ENCODE data around the gene R3HDM4. TPM values are rescaled to one million over a fixed set of nuclear protein-coding genes. Genes with fewer than 3 reads are reported as not detected.

R3HDM4 gene
- polyA plus RNA-seq, 4 donors: 29.5 to 52.7 (median 42.3) TPM

GRCh38 chr19:938233-938923 is 25.4 kb upstream of the R3HDM4 start:
- peaks cover 0 to 46% (median 0%) of the 10 kb centered on the region in 3 donors for H3K4me1 ChIP-seq (ENCODE audit: control insufficient read depth in 3 of 3, insufficient read depth in 2 of 3, low read depth in 1 of 3, low read length in 2 of 3)
- FAIRE-seq: no peak

GRCh38 chr19:937259-937694 is 24.3 kb upstream of the R3HDM4 start:
- peaks cover 0 to 4% of the 10 kb centered on the region in 2 donors for H3K9me3 ChIP-seq (ENCODE audit: control insufficient read depth in 2 of 2, insufficient read depth in 1 of 2, low read depth in 1 of 2, low read length in 1 of 2)
- DNase-seq: peak in 1 of 2 donors; percentile 37
- H3K4me3 ChIP-seq (ENCODE audit: low read depth in 1 of 3, low read length in 3 of 3): no peak overlapping the region
- WGBS, 3 donors: 75 to 84% (median 78%) methylated on average over 16 of the region's 16 CpGs
- no peak for FAIRE-seq
- H3K4me1 ChIP-seq (ENCODE audit: control insufficient read depth in 3 of 3, insufficient read depth in 2 of 3, low read depth in 1 of 3, low read length in 2 of 3): peaks cover 0 to 53% (median 6%) of the 10 kb centered on the region in 3 donors
- peaks cover 0 to 97% (median 0%) of the 10 kb centered on the region in 3 donors for H3K36me3 ChIP-seq (ENCODE audit: control insufficient read depth in 3 of 3, insufficient read depth in 2 of 3, low read depth in 1 of 3, low read length in 3 of 3)
- no peak overlapping the region for H3K27ac ChIP-seq (ENCODE audit: low read depth in 1 of 3, low read length in 2 of 3)
- H3K27me3 ChIP-seq (ENCODE audit: control insufficient read depth in 3 of 3, insufficient read depth in 3 of 3, low read length in 3 of 3): no peaks in the 10 kb centered on the region

More at GRCh38 chr19:938233-938923, 25.4 kb upstream of the R3HDM4 start:
- DNase-seq: peak in 1 of 2 donors; percentile 44
- 78 to 86% (median 82%) methylated on average over 23 of the region's 23 CpGs for WGBS, 3 donors
- Histone ChIP-seq H3K36me3 (ENCODE audit: control insufficient read depth in 3 of 3, insufficient read depth in 2 of 3, low read depth in 1 of 3, low read length in 3 of 3) (peaks cover 0 to 97% (median 0%) of the 10 kb centered on the region in 3 donors), H3K27me3 (ENCODE audit: control insufficient read depth in 3 of 3, insufficient read depth in 3 of 3, low read length in 3 of 3) (no peaks in the 10 kb centered on the region), H3K9me3 (ENCODE audit: control insufficient read depth in 2 of 2, insufficient read depth in 1 of 2, low read depth in 1 of 2, low read length in 1 of 2) (peaks cover 0 to 5% of the 10 kb centered on the region in 2 donors), H3K4me3 (ENCODE audit: low read depth in 1 of 3, low read length in 3 of 3) (no peak overlapping the region), H3K27ac (ENCODE audit: low read depth in 1 of 3, low read length in 2 of 3) (peak overlapping the region in 1 of 3 donors; percentile 50)

GRCh38 chr19:936175-936546 is 23.1 kb upstream of the R3HDM4 start:
- Histone ChIP-seq H3K27me3 (ENCODE audit: control insufficient read depth in 3 of 3, insufficient read depth in 3 of 3, low read length in 3 of 3) (no peaks in the 10 kb centered on the region), H3K9me3 (ENCODE audit: control insufficient read depth in 2 of 2, insufficient read depth in 1 of 2, low read depth in 1 of 2, low read length in 1 of 2) (peaks cover 0 to 4% of the 10 kb centered on the region in 2 donors), H3K36me3 (ENCODE audit: control insufficient read depth in 3 of 3, insufficient read depth in 2 of 3, low read depth in 1 of 3, low read length in 3 of 3) (peaks cover 0 to 97% (median 0%) of the 10 kb centered on the region in 3 donors), H3K27ac (ENCODE audit: low read depth in 1 of 3, low read length in 2 of 3) (no peak overlapping the region), H3K4me1 (ENCODE audit: control insufficient read depth in 3 of 3, insufficient read depth in 2 of 3, low read depth in 1 of 3, low read length in 2 of 3) (peaks cover 0 to 59% (median 6%) of the 10 kb centered on the region in 3 donors), H3K4me3 (ENCODE audit: low read depth in 1 of 3, low read length in 3 of 3) (no peak overlapping the region)
- 96 to 97% (median 97%) methylated on average over 10 of the region's 10 CpGs for WGBS, 3 donors
- DNase-seq (no peak), FAIRE-seq (no peak)

DNA sequence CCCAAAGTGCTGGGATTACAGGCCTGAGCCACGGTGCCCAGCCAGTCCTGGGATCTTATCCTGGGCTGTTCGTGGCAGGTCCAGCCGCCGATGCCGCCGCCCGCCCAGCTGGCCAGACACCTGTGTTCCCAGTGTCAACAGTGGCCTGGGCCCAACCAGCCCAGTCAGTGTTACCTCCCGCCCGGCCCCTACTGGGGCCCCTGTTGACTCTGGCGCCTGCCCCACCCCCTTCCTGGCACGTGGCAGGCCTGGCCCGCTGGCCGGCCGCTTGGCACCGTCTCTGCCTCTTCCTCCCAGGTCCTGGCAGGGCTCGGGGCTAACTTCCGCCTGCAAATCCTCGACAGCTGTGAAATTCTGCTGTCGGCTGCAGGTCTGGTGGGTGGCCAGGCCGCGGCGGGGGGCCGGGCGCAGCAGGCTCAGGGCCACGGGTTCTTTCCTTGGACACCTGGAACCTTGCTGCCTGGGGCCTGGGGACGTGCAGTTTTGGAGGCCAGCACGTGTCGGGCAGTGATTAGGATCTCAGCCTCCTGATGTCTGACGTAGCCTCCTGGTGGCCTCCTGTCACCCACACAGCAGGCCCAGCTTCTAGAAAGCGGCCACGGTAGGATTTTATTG is 22.0 kb upstream of the R3HDM4 start:
- no peak for FAIRE-seq
- peaks cover 0 to 59% (median 6%) of the 10 kb centered on the region in 3 donors for H3K4me1 ChIP-seq (ENCODE audit: control insufficient read depth in 3 of 3, insufficient read depth in 2 of 3, low read depth in 1 of 3, low read length in 2 of 3)
- peak; percentile 57 to 87 for DNase-seq
- peak overlapping the region in 2 of 3 donors; percentile 53 to 83 for H3K27ac ChIP-seq (ENCODE audit: low read depth in 1 of 3, low read length in 2 of 3)
- peaks cover 0 to 4% of the 10 kb centered on the region in 2 donors for H3K9me3 ChIP-seq (ENCODE audit: control insufficient read depth in 2 of 2, insufficient read depth in 1 of 2, low read depth in 1 of 2, low read length in 1 of 2)
- H3K36me3 ChIP-seq (ENCODE audit: control insufficient read depth in 3 of 3, insufficient read depth in 2 of 3, low read depth in 1 of 3, low read length in 3 of 3): peaks cover 0 to 98% (median 0%) of the 10 kb centered on the region in 3 donors
- WGBS, 3 donors: 17 to 28% (median 23%) methylated on average over 31 of the region's 31 CpGs
- H3K4me3 ChIP-seq (ENCODE audit: low read depth in 1 of 3, low read length in 3 of 3): no peak overlapping the region
- H3K27me3 ChIP-seq (ENCODE audit: control insufficient read depth in 3 of 3, insufficient read depth in 3 of 3, low read length in 3 of 3): no peaks in the 10 kb centered on the region

GRCh38 chr19:934197-934840 is 21.3 kb upstream of the R3HDM4 start:
- no peaks in the 10 kb centered on the region for H3K27me3 ChIP-seq (ENCODE audit: control insufficient read depth in 3 of 3, insufficient read depth in 3 of 3, low read length in 3 of 3)
- H3K4me1 ChIP-seq (ENCODE audit: control insufficient read depth in 3 of 3, insufficient read depth in 2 of 3, low read depth in 1 of 3, low read length in 2 of 3): peaks cover 0 to 56% (median 6%) of the 10 kb centered on the region in 3 donors
- H3K36me3 ChIP-seq (ENCODE audit: control insufficient read depth in 3 of 3, insufficient read depth in 2 of 3, low read depth in 1 of 3, low read length in 3 of 3): peaks cover 0 to 98% (median 0%) of the 10 kb centered on the region in 3 donors
- H3K4me3 ChIP-seq (ENCODE audit: low read depth in 1 of 3, low read length in 3 of 3): peak overlapping the region in 1 of 3 donors; percentile 14
- H3K27ac ChIP-seq (ENCODE audit: low read depth in 1 of 3, low read length in 2 of 3): peak overlapping the region in 1 of 3 donors; percentile 83
- no peak for FAIRE-seq
- peaks cover 0 to 4% of the 10 kb centered on the region in 2 donors for H3K9me3 ChIP-seq (ENCODE audit: control insufficient read depth in 2 of 2, insufficient read depth in 1 of 2, low read depth in 1 of 2, low read length in 1 of 2)
- WGBS, 3 donors: 76 to 82% (median 81%) methylated on average over 26 to 29 of the region's 29 CpGs
- DNase-seq: peak in 1 of 2 donors; percentile 24

- 53 to 82% (median 75%) methylated on average over 12 to 14 of the region's 14 CpGs for WGBS, 3 donors
- no peak for DNase-seq
- Histone ChIP-seq H3K4me3 (ENCODE audit: low read depth in 1 of 3, low read length in 3 of 3) (peak overlapping the region in 1 of 3 donors; percentile 37), H3K36me3 (ENCODE audit: control insufficient read depth in 3 of 3, insufficient read depth in 2 of 3, low read depth in 1 of 3, low read length in 3 of 3) (peaks cover 0 to 97% (median 0%) of the 10 kb centered on the region in 3 donors), H3K27me3 (ENCODE audit: control insufficient read depth in 3 of 3, insufficient read depth in 3 of 3, low read length in 3 of 3) (no peaks in the 10 kb centered on the region), H3K4me1 (ENCODE audit: control insufficient read depth in 3 of 3, insufficient read depth in 2 of 3, low read depth in 1 of 3, low read length in 2 of 3) (peaks cover 0 to 53% (median 6%) of the 10 kb centered on the region in 3 donors), H3K27ac (ENCODE audit: low read depth in 1 of 3, low read length in 2 of 3) (peak overlapping the region in 1 of 3 donors; percentile 83), H3K9me3 (ENCODE audit: control insufficient read depth in 2 of 2, insufficient read depth in 1 of 2, low read depth in 1 of 2, low read length in 1 of 2) (peaks cover 0 to 4% of the 10 kb centered on the region in 2 donors)
- no peak for FAIRE-seq
Observed at GRCh38 chr19:933553-933882, 20.5 kb upstream of the R3HDM4 start.

GRCh38 chr19:932648-933552 is 19.9 kb upstream of the R3HDM4 start:
- Histone ChIP-seq H3K27ac (ENCODE audit: low read depth in 1 of 3, low read length in 2 of 3) (peak overlapping the region in 2 of 3 donors; percentile 5 to 83), H3K36me3 (ENCODE audit: control insufficient read depth in 3 of 3, insufficient read depth in 2 of 3, low read depth in 1 of 3, low read length in 3 of 3) (peaks cover 0 to 97% (median 0%) of the 10 kb centered on the region in 3 donors), H3K4me1 (ENCODE audit: control insufficient read depth in 3 of 3, insufficient read depth in 2 of 3, low read depth in 1 of 3, low read length in 2 of 3) (peaks cover 0 to 47% (median 6%) of the 10 kb centered on the region in 3 donors), H3K27me3 (ENCODE audit: control insufficient read depth in 3 of 3, insufficient read depth in 3 of 3, low read length in 3 of 3) (no peaks in the 10 kb centered on the region), H3K4me3 (ENCODE audit: low read depth in 1 of 3, low read length in 3 of 3) (peak overlapping the region in 1 of 3 donors; percentile 37), H3K9me3 (ENCODE audit: control insufficient read depth in 2 of 2, insufficient read depth in 1 of 2, low read depth in 1 of 2, low read length in 1 of 2) (peaks cover 0 to 4% of the 10 kb centered on the region in 2 donors)
- 44 to 73% (median 67%) methylated on average over 45 to 54 of the region's 54 CpGs for WGBS, 3 donors
- no peak for FAIRE-seq
- DNase-seq: peak in 1 of 2 donors; percentile 64
